ENCODE results near the gene GSTM2.

GSTM2 gene

GRCh38 chr1:109667452-109668122 is at the start of gene GSTM2:
TSS of gene GSTM2 (plus strand) at chr1:109668057. CDS start at chr1:109668116, 59 bp downstream.
- DNase-seq: peak; percentile 74

- no peak for DNase-seq
Observed at GRCh38 chr1:109618661-109619575, 48.9 kb upstream of the GSTM2 start.

GRCh38 chr1:109619576-109620400 is 48.1 kb upstream of the GSTM2 start, which contains the start of the genes AMPD2 and GNAT2:
TSS of gene AMPD2 (plus strand) at chr1:109619837. CDS start at chr1:109621176, 1,339 bp downstream.
TSS of gene GNAT2 (minus strand) at chr1:109619616. CDS start at chr1:109612870, 6,746 bp downstream.
- DNase-seq: peak; percentile 86

- DNase-seq: no peak
Observed at GRCh38 chr1:109620401-109620791, 47.5 kb upstream of the GSTM2 start.

- peak; percentile 97 for DNase-seq
Observed at GRCh38 chr1:109620841-109621286, 47.0 kb upstream of the GSTM2 start.

GRCh38 chr1:109621379-109622136 is 46.3 kb upstream of the GSTM2 start:
- no peak for DNase-seq

GRCh38 chr1:109622137-109622892 is 45.5 kb upstream of the GSTM2 start:
- DNase-seq: no peak

- DNase-seq: no peak
Observed at GRCh38 chr1:109622895-109623294, 45.0 kb upstream of the GSTM2 start.

- no peak for DNase-seq
Observed at GRCh38 chr1:109623601-109624161, 44.2 kb upstream of the GSTM2 start.

GRCh38 chr1:109624201-109625010 is 43.5 kb upstream of the GSTM2 start:
- no peak for DNase-seq

GRCh38 chr1:109625176-109625575 is 42.7 kb upstream of the GSTM2 start:
- no peak for DNase-seq

GRCh38 chr1:109625601-109626560 is 42.0 kb upstream of the GSTM2 start:
- DNase-seq: no peak

GRCh38 chr1:109626682-109627408 is 41.0 kb upstream of the GSTM2 start:
- DNase-seq: no peak

GRCh38 chr1:109627692-109628399 is 40.0 kb upstream of the GSTM2 start:
- DNase-seq: no peak

- DNase-seq: no peak
Observed at GRCh38 chr1:109628540-109629321, 39.1 kb upstream of the GSTM2 start.

- no peak for DNase-seq
Observed at GRCh38 chr1:109629372-109630030, 38.4 kb upstream of the GSTM2 start.
